Brain pericyte (primary cell): ENCODE measurements around the gene SETDB2.

ENCODE experiments used
- DNase-seq: peaks from one replicate; pipeline ENCODE4 v3.0.0-alpha.2; 2012; ENCODE audit warnings: low read depth, low spot score

The SETDB2 gene

DNA sequence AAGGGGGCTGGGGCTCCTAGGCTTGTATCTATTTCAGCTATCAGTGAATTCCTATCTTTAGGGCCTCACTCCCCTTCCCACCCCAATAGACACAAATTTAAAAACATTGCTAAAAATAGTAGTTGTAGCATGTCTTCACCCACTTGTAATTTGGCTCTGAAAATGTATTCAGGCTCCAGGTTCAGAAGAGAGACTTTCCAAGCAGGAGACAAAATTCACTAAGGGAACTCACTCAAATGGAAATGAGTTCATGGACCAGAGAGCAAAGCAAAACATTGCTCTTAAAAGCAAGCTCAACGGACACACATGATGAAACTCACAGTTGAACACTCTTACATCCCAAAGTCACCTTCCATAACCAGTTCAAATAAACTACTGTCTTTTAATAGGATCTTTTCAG lies 88.5 kb downstream of the SETDB2 start:
- DNase-seq, result no peak

DNA sequence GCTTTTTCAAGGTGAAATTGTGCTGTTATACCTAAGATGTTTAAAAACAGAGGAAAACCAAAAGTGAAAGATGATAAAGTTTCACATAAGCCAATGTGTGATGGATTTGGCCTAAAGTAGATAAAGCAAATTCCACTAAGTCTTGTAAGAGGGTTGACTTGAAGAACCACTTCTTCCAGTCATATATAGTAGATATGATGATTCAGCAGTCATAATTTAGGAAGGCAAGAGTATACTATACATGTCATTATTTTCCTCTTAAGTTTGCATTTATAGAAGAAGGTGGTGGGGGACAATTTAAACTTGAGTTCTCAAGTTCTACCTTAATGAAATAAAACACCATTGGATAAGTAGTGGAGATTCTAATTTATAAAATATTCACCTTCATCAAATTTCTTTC lies 88.9 kb downstream of the SETDB2 start:
- no peak for DNase-seq

DNA sequence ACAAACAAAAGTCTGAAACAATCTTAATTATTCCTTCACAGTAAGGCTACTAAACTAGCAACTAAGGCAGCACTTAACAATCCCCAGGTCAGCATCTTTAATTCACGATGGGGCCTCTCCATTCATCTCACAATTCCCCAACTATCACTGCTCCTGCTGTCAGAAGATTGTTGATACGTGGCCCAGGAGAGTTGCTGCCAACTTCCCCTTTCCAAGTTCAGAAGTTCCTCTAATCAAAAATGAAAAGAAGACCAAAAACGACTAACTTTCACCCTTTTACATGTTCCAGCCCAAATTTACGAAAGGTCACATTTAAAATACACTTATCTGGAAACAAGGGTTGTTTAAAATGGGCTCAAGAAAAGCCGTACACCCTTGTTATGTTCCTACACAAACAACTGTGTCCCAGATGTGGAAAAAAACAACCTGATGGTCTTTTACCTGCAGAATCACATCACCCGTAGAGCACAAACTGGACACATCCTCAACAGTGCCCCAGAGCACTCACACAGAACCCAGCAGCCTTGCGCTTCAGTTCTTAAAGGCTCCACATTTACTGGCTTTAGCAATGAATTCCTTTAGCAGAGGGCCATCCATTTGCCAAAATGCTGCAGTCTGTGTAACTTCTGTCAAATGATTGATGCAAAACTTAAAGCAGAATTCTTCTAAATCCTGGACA lies 89.7 kb downstream of the SETDB2 start:
- no peak for DNase-seq

DNA sequence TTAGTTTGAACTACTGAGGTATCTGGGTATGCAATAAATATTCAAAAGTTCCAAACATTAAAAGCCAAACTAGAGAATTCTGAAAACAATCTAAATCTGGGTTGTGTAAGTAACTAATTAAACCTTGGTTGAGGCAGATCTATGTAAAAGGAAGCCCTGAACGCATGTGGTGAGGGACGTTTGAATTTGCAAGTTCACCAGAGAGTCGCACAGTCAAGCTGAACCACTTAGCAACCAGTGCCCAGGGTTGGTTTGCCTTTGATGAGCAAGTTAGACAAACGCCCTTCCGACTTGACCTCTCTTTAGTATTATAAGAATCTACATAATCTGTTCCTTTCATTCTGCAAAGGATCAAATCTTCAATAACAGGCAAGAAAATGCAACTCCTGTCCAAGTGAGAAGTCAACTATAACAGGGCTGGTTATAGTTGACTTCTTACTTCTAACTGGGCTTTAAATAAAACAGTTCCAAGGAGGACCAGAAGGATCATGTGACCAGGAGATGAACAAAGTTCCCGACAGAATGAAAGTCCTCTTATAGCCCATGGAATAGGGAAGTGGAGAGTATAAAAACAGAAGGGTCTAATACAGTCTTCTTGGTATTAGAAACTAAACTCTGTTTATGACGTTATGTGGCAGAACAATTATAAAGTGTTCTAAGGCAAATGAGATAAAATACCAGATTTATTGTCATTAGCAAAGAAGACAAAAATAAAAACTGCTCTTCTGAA lies 92.2 kb downstream of the SETDB2 start:
- DNase-seq, result no peak

DNA sequence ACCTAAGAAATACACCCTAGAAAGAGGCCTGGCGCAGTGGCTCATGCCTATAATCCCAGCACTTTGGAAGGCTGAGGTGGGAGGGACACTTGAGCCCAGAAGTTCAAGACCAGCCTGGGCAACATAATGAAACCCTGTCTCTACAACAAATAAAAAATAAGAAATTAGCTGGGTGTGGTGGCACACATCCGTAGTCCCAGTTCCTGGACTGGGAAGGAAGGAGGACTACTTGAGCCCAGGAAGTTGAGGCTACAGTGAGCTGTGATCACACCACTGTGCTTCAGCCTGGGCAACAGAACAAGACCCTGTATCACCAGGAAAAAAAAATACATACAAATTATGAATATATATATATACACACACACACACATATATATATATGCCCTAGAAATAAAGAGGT lies 94.3 kb downstream of the SETDB2 start:
- DNase-seq, result no peak

DNA sequence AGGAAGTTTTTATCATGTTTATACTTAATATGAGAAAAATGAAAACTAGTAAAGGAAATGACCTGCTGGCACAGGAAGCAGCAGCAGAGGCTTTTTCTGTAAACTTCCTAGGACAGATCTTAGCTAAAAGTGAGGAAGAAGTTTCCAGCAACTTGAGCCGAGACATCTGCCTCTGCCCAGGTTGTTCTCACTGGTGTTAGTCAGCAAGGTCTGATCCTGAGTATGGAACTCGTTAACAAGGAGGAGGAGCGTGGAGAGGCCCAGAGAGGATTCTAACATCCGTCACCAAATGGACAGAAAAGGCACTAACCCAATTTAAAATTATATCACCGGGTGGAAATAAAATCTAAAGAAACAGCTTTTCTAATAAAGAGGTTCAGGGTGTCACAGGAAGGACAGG lies 95.2 kb downstream of the SETDB2 start:
- no peak for DNase-seq

DNA sequence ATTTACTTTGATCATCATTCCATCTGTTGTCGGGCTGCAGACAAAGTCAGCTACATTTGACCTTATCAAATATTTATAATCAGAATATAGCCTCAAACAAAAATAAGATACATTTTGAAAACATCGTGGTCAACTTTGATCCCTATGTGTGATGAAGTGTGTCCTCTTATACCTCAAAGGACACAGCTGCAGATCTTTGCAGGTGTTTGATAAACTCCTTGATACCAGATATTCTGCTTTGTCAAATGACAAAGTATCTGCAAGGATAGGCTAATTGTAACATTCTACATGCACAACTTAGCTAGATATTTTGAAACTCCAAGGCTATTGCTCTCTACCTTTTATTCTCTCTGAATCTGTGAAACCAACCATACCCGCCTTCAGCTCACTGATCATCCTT lies 95.7 kb downstream of the SETDB2 start:
- DNase-seq, result no peak

DNA sequence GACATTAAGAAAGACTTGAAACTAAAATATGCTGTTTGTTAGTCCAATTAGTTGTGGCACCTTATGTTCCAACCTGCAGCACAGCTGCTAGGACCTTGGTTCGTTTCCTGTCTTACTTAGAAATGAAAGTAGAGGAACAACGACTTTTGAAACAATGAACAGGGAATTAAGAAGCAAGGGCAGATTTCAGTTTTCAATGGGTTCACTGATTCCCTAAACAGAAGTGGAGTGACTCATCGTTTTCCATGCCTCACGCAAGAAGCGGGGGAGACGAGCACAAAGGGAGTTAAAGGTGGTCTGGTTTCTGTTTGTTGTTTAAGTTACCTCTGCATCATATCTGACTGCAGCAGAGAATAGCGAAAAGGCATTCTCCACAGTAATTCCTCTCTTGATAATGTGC lies 96.5 kb downstream of the SETDB2 start:
- no peak for DNase-seq

DNA sequence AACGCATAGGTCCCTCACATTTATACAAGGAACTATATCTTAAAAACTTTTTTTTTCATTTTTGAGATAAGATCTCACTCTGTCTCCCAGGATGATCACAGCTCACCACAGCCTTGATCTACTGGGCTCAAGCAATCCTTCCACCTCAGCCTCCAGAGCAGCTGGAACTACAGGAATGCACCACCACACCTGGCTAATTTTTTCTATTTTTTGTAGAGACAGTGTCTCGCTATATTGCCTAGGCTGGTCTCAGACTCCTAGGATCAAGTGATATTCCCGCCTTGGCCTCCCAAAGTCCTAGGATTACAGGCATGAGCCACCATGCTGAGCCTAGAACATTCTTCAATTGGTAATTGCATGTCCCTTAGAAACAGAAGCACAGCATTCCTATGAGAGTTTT lies 99.6 kb downstream of the SETDB2 start:
- DNase-seq, result no peak
